Stomach (tissue), 4 donors: Measurements from ENCODE around the gene RPL7A.

Experiments used
- EP300 ChIP-seq: sonication (generic); formaldehyde crosslinking; IDR thresholded peaks from one replicate; pipeline ENCODE4 v1.6.1; 2017; ENCODE audit warnings: antibody characterized with exemption
- POLR2A ChIP-seq, 4 donors: fragments of 450-650 bp; IDR thresholded peaks; one replicate each; pipeline ENCODE4 v1.6.1; 2016; ENCODE audit warnings: antibody characterized with exemption in 4 of 4, control low read depth in 2 of 4, mild to moderate bottlenecking in 1 of 4, moderate library complexity in 1 of 4
- POLR2AphosphoS5 ChIP-seq, 3 donors: sonication (generic); formaldehyde crosslinking; IDR thresholded peaks; one replicate each; pipeline ENCODE4 v1.6.1; 2016; ENCODE audit warnings: antibody characterized with exemption in 3 of 3
- TF ChIP-seq, protein P1 (sequence below), 7 experiments: fragments of 450-650 bp in 4 of 7; fragments of 200-600 bp in 3 of 7; sonication (generic) in 3 of 7; IDR thresholded peaks; one replicate each; pipeline ENCODE4 v1.5.1; 2016 to 2019; ENCODE audit warnings: antibody characterized with exemption in 7 of 7, control low read depth in 2 of 7, mild to moderate bottlenecking in 1 of 7

GRCh38 chr9:133347515-133347984, 468 bp upstream of the RPL7A start:
- TF ChIP-seq POLR2A (IDR thresholded peaks at IDR 0.05) (no peak), POLR2AphosphoS5 (IDR thresholded peaks at IDR 0.05) (no peak), EP300 (no peak)
- TF ChIP-seq, protein P1, sequence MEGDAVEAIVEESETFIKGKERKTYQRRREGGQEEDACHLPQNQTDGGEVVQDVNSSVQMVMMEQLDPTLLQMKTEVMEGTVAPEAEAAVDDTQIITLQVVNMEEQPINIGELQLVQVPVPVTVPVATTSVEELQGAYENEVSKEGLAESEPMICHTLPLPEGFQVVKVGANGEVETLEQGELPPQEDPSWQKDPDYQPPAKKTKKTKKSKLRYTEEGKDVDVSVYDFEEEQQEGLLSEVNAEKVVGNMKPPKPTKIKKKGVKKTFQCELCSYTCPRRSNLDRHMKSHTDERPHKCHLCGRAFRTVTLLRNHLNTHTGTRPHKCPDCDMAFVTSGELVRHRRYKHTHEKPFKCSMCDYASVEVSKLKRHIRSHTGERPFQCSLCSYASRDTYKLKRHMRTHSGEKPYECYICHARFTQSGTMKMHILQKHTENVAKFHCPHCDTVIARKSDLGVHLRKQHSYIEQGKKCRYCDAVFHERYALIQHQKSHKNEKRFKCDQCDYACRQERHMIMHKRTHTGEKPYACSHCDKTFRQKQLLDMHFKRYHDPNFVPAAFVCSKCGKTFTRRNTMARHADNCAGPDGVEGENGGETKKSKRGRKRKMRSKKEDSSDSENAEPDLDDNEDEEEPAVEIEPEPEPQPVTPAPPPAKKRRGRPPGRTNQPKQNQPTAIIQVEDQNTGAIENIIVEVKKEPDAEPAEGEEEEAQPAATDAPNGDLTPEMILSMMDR (IDR thresholded peaks at IDR 0.05) = no peak
